ENCODE results near the gene RNASET2.

GRCh38 chr6:166934174-166934573, 22.2 kb downstream of the RNASET2 start:
- TF ChIP-seq POLR2A (IDR thresholded peaks at IDR 0.05) (no peak), CTCF (IDR thresholded peaks at IDR 0.05) (no peak)

Data from lower leg skin (tissue), 3 donors.